ENCODE results near the gene BCAP29. TPM values are rescaled to one million over a fixed set of nuclear protein-coding genes. Genes with fewer than 3 reads are reported as not detected.
"Not testable (repeated sequence)": the region's sequence is repeated elsewhere in the genome, so short reads cannot be mapped to it uniquely, and the experiment has no call there.

Gene BCAP29
- total RNA-seq = 100 to 1,000 TPM in 1 of 4 donors, 10 to 100 TPM in 3; 36.9 to 107 (median 64.3) TPM

GRCh38 chr7:107579885-107580715 is at the start of gene BCAP29:
Gene BCAP29, plus strand, starts transcription at chr7:107580246. Its CDS starts 527 bp downstream, at chr7:107580773.
- TF ChIP-seq POLR2A (IDR thresholded peaks at IDR 0.05) = peak; percentile 76 to 81
- TF ChIP-seq EP300 (IDR thresholded peaks at IDR 0.05) = no peak
- TF ChIP-seq POLR2AphosphoS5 (IDR thresholded peaks at IDR 0.05) = peak in 1 of 3 donors; percentile 26
- peak in 1 of 2 donors; percentile 36 for TF ChIP-seq CTCF (IDR thresholded peaks at IDR 0.05)
- DNase-seq (ENCODE audit: low spot score in 2 of 2) = peak; percentile 82 to 90

GRCh38 chr7:107530751-107531150 is 49.3 kb upstream of the BCAP29 start:
- TF ChIP-seq POLR2AphosphoS5 (IDR thresholded peaks at IDR 0.05) (no peak), CTCF (IDR thresholded peaks at IDR 0.05) (no peak), POLR2A (IDR thresholded peaks at IDR 0.05) (no peak), EP300 (IDR thresholded peaks at IDR 0.05) (no peak)

More at GRCh38 chr7:107579885-107580715, at the start of gene BCAP29:
- H3K9me3 ChIP-seq = no peaks in the 10 kb centered on the region
- peaks cover 14% of the 10 kb centered on the region for H3K36me3 ChIP-seq
- H3K4me3 ChIP-seq = peak within 1 kb of the TSS; percentile 73
- H3K27ac ChIP-seq = peak within 1 kb of the TSS; percentile 91
- under 1% methylated on average over 14 of the region's 89 CpGs for WGBS
- H3K27me3 ChIP-seq = no peaks in the 10 kb centered on the region
- H3K4me1 ChIP-seq = peaks cover 30% of the 10 kb centered on the region

GRCh38 chr7:107534139-107534538 is 45.9 kb upstream of the BCAP29 start:
- Histone ChIP-seq H3K9me3 (no peaks in the 10 kb centered on the region), H3K4me1 (peaks cover 6% of the 10 kb centered on the region), H3K27ac (no peak overlapping the region), H3K36me3 (peaks cover 6% of the 10 kb centered on the region), H3K27me3 (no peaks in the 10 kb centered on the region), H3K4me3 (no peak overlapping the region)
- TF ChIP-seq CTCF (IDR thresholded peaks at IDR 0.05) (no peak), EP300 (IDR thresholded peaks at IDR 0.05) (no peak), POLR2A (IDR thresholded peaks at IDR 0.05) (no peak), POLR2AphosphoS5 (IDR thresholded peaks at IDR 0.05) (no peak)
- no peak for DNase-seq (ENCODE audit: low spot score in 2 of 2)

More at GRCh38 chr7:107530751-107531150, 49.3 kb upstream of the BCAP29 start:
- Histone ChIP-seq H3K9me3 (no peaks in the 10 kb centered on the region), H3K36me3 (peaks cover 4% of the 10 kb centered on the region), H3K27ac (no peak overlapping the region), H3K4me1 (no peaks in the 10 kb centered on the region), H3K27me3 (no peaks in the 10 kb centered on the region), H3K4me3 (no peak overlapping the region)
- DNase-seq (ENCODE audit: low spot score in 2 of 2) = no peak

DNA sequence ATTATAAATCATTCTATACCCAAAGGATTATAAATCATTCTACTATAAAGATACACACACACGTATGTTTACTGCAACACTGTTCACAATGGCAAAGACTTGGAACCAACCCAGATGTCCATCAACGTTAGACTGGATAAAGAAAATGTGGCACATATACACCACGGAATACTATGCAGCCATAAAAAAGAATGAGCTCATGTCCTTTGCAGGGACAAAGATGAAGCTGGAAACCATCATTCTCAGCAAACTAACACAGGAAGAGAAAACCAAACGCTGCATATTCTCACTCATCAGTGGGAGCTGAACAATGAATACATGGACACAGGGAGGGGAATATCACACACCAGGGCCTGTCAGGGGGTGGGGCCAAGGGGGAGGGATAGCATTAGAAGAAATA is 42.8 kb upstream of the BCAP29 start:
- H3K9me3 ChIP-seq; H3K27ac ChIP-seq; H3K4me1 ChIP-seq; H3K4me3 ChIP-seq; DNase-seq (ENCODE audit: low spot score in 2 of 2); H3K36me3 ChIP-seq; H3K27me3 ChIP-seq: not testable (repeated sequence)
- 92% methylated on average over 4 of the region's 4 CpGs for WGBS

DNA sequence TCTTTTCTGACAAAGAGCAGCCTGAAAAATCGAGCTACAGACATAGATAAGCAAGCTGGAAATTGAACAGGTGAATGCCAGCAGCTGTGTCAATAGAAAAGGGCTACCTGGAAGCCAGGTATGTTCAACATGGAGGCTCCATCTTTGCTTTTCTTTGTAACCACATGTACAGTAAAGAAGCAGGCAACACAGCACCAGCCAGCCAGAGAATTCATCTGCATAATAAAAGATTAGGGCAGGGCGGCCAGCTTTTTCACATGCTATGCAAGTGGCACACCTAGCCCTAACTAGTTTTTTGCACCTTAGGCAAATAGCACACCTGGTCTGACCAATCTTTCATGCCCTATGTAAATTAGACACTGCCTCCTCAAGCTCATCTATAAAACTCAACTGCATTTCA is 42.0 kb upstream of the BCAP29 start:
- Histone ChIP-seq H3K27ac (no peak overlapping the region), H3K9me3 (no peaks in the 10 kb centered on the region), H3K36me3 (peaks cover 9% of the 10 kb centered on the region), H3K4me1 (peaks cover 6% of the 10 kb centered on the region), H3K27me3 (no peaks in the 10 kb centered on the region), H3K4me3 (no peak overlapping the region)
- TF ChIP-seq EP300 (IDR thresholded peaks at IDR 0.05) = no peak
- no peak for TF ChIP-seq POLR2AphosphoS5 (IDR thresholded peaks at IDR 0.05)
- TF ChIP-seq CTCF (IDR thresholded peaks at IDR 0.05) = no peak
- no peak for TF ChIP-seq POLR2A (IDR thresholded peaks at IDR 0.05)
- DNase-seq (ENCODE audit: low spot score in 2 of 2) = no peak
- WGBS = 55% methylated on average over 2 of the region's 2 CpGs

Data from suprapubic skin (tissue), 4 donors.